Mononuclear cell (primary cell): ENCODE data around the gene ENTR1. TPM values are rescaled to one million over a fixed set of nuclear protein-coding genes. Genes with fewer than 3 reads are reported as not detected.

ENCODE experiments used
- H3K27me3 ChIP-seq: 2 replicates; pipeline ENCODE4 v1.6.0; 2011; ENCODE audit warnings: low read length, control low read depth; ENCODE audit not compliant: insufficient read depth
- H3K4me1 ChIP-seq: 2 replicates; pipeline ENCODE4 v1.5.1; 2011; ENCODE audit warnings: mild to moderate bottlenecking, low read length, control low read depth; ENCODE audit not compliant: insufficient read depth
- H3K4me3 ChIP-seq: 2 replicates; pipeline ENCODE4 v1.5.1; 2011; ENCODE audit warnings: mild to moderate bottlenecking, low read length, moderate library complexity
- H3K9me3 ChIP-seq: 2 replicates; pipeline ENCODE4 v1.5.1; 2011; ENCODE audit warnings: low read depth, mild to moderate bottlenecking, control low read depth, low read length
- total RNA-seq: library from RNA; depleted of rRNA; stranded (reverse); fragments of >200 nt; gene quantifications from one replicate; pipeline ENCODE4 v1.2.3, GENCODE V29; 2012

The ENTR1 gene
- 16.2 TPM for total RNA-seq

- Histone ChIP-seq H3K9me3 (no peaks in the 10 kb centered on the region), H3K4me1 (peaks cover 27% of the 10 kb centered on the region), H3K27me3 (no peaks in the 10 kb centered on the region), H3K4me3 (peak within 1 kb of the TSS; percentile 84)
Observed at GRCh38 chr9:136410500-136411287, at the start of gene ENTR1, which contains the start of gene PMPCA. TSS of gene ENTR1 (minus strand) at chr9:136410614. CDS start at chr9:136410397, 217 bp downstream. TSS of gene PMPCA (plus strand) at chr9:136410658. CDS start at chr9:136410669, 11 bp downstream.

GRCh38 chr9:136459425-136459824, 49.0 kb upstream of the ENTR1 start:
- Histone ChIP-seq H3K4me1 (no peaks in the 10 kb centered on the region), H3K27me3 (no peaks in the 10 kb centered on the region), H3K4me3 (no peak overlapping the region), H3K9me3 (no peaks in the 10 kb centered on the region)

- no peaks in the 10 kb centered on the region for H3K9me3 ChIP-seq
- H3K4me1 ChIP-seq: no peaks in the 10 kb centered on the region
- H3K27me3 ChIP-seq: no peaks in the 10 kb centered on the region
- no peak overlapping the region for H3K4me3 ChIP-seq
Observed at GRCh38 chr9:136457326-136457725, 46.9 kb upstream of the ENTR1 start.

- no peak overlapping the region for H3K4me3 ChIP-seq
- no peaks in the 10 kb centered on the region for H3K9me3 ChIP-seq
- H3K4me1 ChIP-seq: no peaks in the 10 kb centered on the region
- no peaks in the 10 kb centered on the region for H3K27me3 ChIP-seq
Observed at GRCh38 chr9:136456258-136456657, 45.8 kb upstream of the ENTR1 start.

- no peaks in the 10 kb centered on the region for H3K9me3 ChIP-seq
Observed at GRCh38 chr9:136455043-136456002, 44.9 kb upstream of the ENTR1 start.

GRCh38 chr9:136454026-136454796, 43.8 kb upstream of the ENTR1 start:
- H3K4me1 ChIP-seq: no peaks in the 10 kb centered on the region

More at GRCh38 chr9:136455043-136456002, 44.9 kb upstream of the ENTR1 start:
- Histone ChIP-seq H3K4me3 (no peak overlapping the region), H3K27me3 (no peaks in the 10 kb centered on the region), H3K4me1 (no peaks in the 10 kb centered on the region)

GRCh38 chr9:136453326-136453725, 42.9 kb upstream of the ENTR1 start:
- Histone ChIP-seq H3K27me3 (no peaks in the 10 kb centered on the region), H3K4me3 (no peak overlapping the region), H3K4me1 (no peaks in the 10 kb centered on the region), H3K9me3 (no peaks in the 10 kb centered on the region)

More at GRCh38 chr9:136454026-136454796, 43.8 kb upstream of the ENTR1 start:
- H3K27me3 ChIP-seq: no peaks in the 10 kb centered on the region
- no peak overlapping the region for H3K4me3 ChIP-seq
- H3K9me3 ChIP-seq: no peaks in the 10 kb centered on the region

GRCh38 chr9:136451221-136451877, 40.9 kb upstream of the ENTR1 start:
- H3K4me1 ChIP-seq: no peaks in the 10 kb centered on the region
- no peaks in the 10 kb centered on the region for H3K9me3 ChIP-seq
- H3K27me3 ChIP-seq: no peaks in the 10 kb centered on the region
- H3K4me3 ChIP-seq: no peak overlapping the region

GRCh38 chr9:136448655-136449054, 38.2 kb upstream of the ENTR1 start:
- Histone ChIP-seq H3K4me1 (no peaks in the 10 kb centered on the region), H3K9me3 (no peaks in the 10 kb centered on the region), H3K4me3 (no peak overlapping the region), H3K27me3 (no peaks in the 10 kb centered on the region)

GRCh38 chr9:136447173-136447778, 36.9 kb upstream of the ENTR1 start:
- H3K27me3 ChIP-seq: no peaks in the 10 kb centered on the region
- no peaks in the 10 kb centered on the region for H3K4me1 ChIP-seq
- H3K9me3 ChIP-seq: no peaks in the 10 kb centered on the region
- no peak overlapping the region for H3K4me3 ChIP-seq

GRCh38 chr9:136445799-136446198, 35.4 kb upstream of the ENTR1 start:
- no peaks in the 10 kb centered on the region for H3K27me3 ChIP-seq
- no peaks in the 10 kb centered on the region for H3K9me3 ChIP-seq
- no peaks in the 10 kb centered on the region for H3K4me1 ChIP-seq
- H3K4me3 ChIP-seq: no peak overlapping the region

- H3K27me3 ChIP-seq: no peaks in the 10 kb centered on the region
- H3K4me3 ChIP-seq: no peak overlapping the region
- peaks cover 4% of the 10 kb centered on the region for H3K4me1 ChIP-seq
- no peaks in the 10 kb centered on the region for H3K9me3 ChIP-seq
Observed at GRCh38 chr9:136444102-136444501, 33.7 kb upstream of the ENTR1 start.

- no peaks in the 10 kb centered on the region for H3K9me3 ChIP-seq
- H3K27me3 ChIP-seq: no peaks in the 10 kb centered on the region
- H3K4me3 ChIP-seq: no peak overlapping the region
- peaks cover 6% of the 10 kb centered on the region for H3K4me1 ChIP-seq
Observed at GRCh38 chr9:136443687-136444086, 33.3 kb upstream of the ENTR1 start.

- Histone ChIP-seq H3K4me1 (peaks cover 12% of the 10 kb centered on the region), H3K9me3 (no peaks in the 10 kb centered on the region), H3K27me3 (no peaks in the 10 kb centered on the region), H3K4me3 (no peak overlapping the region)
Observed at GRCh38 chr9:136443087-136443486, 32.7 kb upstream of the ENTR1 start.
